Tibial nerve (tissue), 4 donors: ENCODE measurements around the gene CD302. TPM values are rescaled to one million over a fixed set of nuclear protein-coding genes. Genes with fewer than 3 reads are reported as not detected.

Experiments used
- total RNA-seq, 4 donors: library from RNA; depleted of rRNA; stranded (reverse); fragments of >200 nt; gene quantifications; one replicate each; pipeline ENCODE4 v1.1.0, GENCODE V29; 2016

Gene CD302
- total RNA-seq, 4 donors from 2014 or later: 58.3 to 73.2 (median 59.5) TPM

Other genes starting within 250 kb of the CD302 start
- gene BAZ2B, start 181.7 kb downstream of the CD302 start, total RNA-seq: 100 to 1,000 TPM in 3 of 4 donors, 10 to 100 TPM in 1; 98.4 to 135 (median 114) TPM
- 100 to 1,000 TPM in 1 of 4 donors, 10 to 100 TPM in 3; 80.8 to 104 (median 90.7) TPM for gene MARCHF7, start 85.7 kb downstream of the CD302 start, total RNA-seq
- 1 to 10 TPM; 1.3 to 5.7 (median 2.8) TPM for gene LY75, start 106.5 kb upstream of the CD302 start, total RNA-seq